SU-DHL-6 (cell line): ENCODE data around the gene ZBTB44.
A peak's percentile ranks its signal among the peaks of the same experiment; 100 is the strongest.

ENCODE experiments used
- H2AFZ ChIP-seq: fragments of 200-600 bp; sonication (generic); 2 replicates; pipeline ENCODE4 v1.6.1; 2014; ENCODE audit warnings: low read depth, mild to moderate bottlenecking, moderate library complexity, mixed read lengths, antibody characterized with exemption, low read length; ENCODE audit not compliant: severe bottlenecking
- H3F3A ChIP-seq: fragments of 200-600 bp; shearing (Covaris generic); 2 replicates; pipeline ENCODE4 v1.6.0; 2016; ENCODE audit warnings: antibody characterized with exemption, mild to moderate bottlenecking; ENCODE audit not compliant: insufficient read depth
- H3K27ac ChIP-seq: fragments of 200-600 bp; sonication (generic); 2 replicates; pipeline ENCODE4 v1.5.1; 2016; ENCODE audit warnings: low read depth, mild to moderate bottlenecking, low read length, moderate library complexity, mixed read lengths
- H3K27me3 ChIP-seq: fragments of 200-600 bp; sonication (generic), shearing (Covaris generic); 2 replicates; pipeline ENCODE4 v1.6.0; 2014; ENCODE audit warnings: mild to moderate bottlenecking, low read length
- H3K36me3 ChIP-seq: fragments of 200-600 bp; sonication (generic); 2 replicates; pipeline ENCODE4 v1.6.1; 2014; ENCODE audit warnings: mild to moderate bottlenecking, low read length, mixed read lengths
- H3K4me2 ChIP-seq: fragments of 300-600, 200-600 bp; shearing (Covaris generic), sonication (generic); 2 replicates; pipeline ENCODE4 v1.6.0; 2014; ENCODE audit warnings: low read length, low read depth, mild to moderate bottlenecking; ENCODE audit not compliant: poor library complexity, severe bottlenecking
- H3K4me3 ChIP-seq: fragments of 200-600 bp; sonication (generic); 2 replicates; pipeline ENCODE4 v1.5.1; 2014; ENCODE audit warnings: antibody characterized with exemption, low read length, mild to moderate bottlenecking, mixed read lengths; ENCODE audit not compliant: insufficient read depth, poor library complexity, severe bottlenecking
- H3K79me2 ChIP-seq: fragments of 200-600 bp; sonication (generic); 2 replicates; pipeline ENCODE4 v1.6.1; 2014; ENCODE audit warnings: mild to moderate bottlenecking, low read length, moderate library complexity; ENCODE audit not compliant: insufficient read depth
- H3K9ac ChIP-seq: fragments of 200-600 bp; sonication (generic); 2 replicates; pipeline ENCODE4 v1.7.0; 2014; ENCODE audit warnings: mild to moderate bottlenecking, low read length
- H3K9me2 ChIP-seq: fragments of 200-600 bp; sonication (generic); replicated peaks from 2 replicates; pipeline ENCODE4 v1.6.1; 2014; ENCODE audit warnings: low read length; ENCODE audit not compliant: insufficient read depth
- H3K9me3 ChIP-seq: fragments of 200-600 bp; sonication (generic); 2 replicates; pipeline ENCODE4 v1.6.1; 2014; ENCODE audit warnings: low read length, mixed read lengths; ENCODE audit not compliant: insufficient read depth
- H4K20me1 ChIP-seq: fragments of 200-600 bp; sonication (generic); 2 replicates; pipeline ENCODE4 v1.6.1; 2014; ENCODE audit warnings: low read depth, mild to moderate bottlenecking, antibody characterized with exemption, low read length, moderate library complexity, mixed read lengths
- EZH2phosphoT487 ChIP-seq: fragments of 200-600 bp; sonication (generic), shearing (Covaris generic); conservative IDR thresholded peaks from 2 replicates; pipeline ENCODE4 v1.6.1; 2018; ENCODE audit warnings: mild to moderate bottlenecking, antibody characterized with exemption, low read length, moderate library complexity, mixed read lengths
- TF ChIP-seq, protein P1 (sequence below): fragments of 200-600 bp; sonication (generic); IDR thresholded peaks from one replicate; pipeline ENCODE4 v1.5.1; 2017; ENCODE audit warnings: antibody characterized with exemption, mild to moderate bottlenecking, low read length, moderate library complexity; ENCODE audit not compliant: insufficient read depth, poor library complexity, severe bottlenecking

The ZBTB44 gene

DNA sequence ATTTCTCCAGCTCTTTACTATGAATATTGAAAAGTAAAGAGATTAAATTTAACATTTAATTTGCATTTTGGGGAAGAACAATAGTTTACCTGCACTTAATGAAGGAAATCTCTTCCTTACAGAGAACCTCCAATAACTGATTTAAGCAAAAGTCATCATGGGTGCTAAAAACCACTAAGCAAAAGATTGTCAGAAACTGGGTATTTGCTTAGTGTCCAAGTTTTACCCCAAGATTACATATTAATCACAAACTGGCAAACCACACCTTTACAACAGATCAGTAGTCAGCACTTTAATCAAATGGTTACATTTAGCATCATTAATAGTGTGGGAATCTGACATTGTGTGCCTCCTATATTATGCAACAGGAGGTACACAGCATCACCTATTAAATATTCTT is 2.7 kb downstream of the ZBTB44 start:
- TF ChIP-seq, protein P1, sequence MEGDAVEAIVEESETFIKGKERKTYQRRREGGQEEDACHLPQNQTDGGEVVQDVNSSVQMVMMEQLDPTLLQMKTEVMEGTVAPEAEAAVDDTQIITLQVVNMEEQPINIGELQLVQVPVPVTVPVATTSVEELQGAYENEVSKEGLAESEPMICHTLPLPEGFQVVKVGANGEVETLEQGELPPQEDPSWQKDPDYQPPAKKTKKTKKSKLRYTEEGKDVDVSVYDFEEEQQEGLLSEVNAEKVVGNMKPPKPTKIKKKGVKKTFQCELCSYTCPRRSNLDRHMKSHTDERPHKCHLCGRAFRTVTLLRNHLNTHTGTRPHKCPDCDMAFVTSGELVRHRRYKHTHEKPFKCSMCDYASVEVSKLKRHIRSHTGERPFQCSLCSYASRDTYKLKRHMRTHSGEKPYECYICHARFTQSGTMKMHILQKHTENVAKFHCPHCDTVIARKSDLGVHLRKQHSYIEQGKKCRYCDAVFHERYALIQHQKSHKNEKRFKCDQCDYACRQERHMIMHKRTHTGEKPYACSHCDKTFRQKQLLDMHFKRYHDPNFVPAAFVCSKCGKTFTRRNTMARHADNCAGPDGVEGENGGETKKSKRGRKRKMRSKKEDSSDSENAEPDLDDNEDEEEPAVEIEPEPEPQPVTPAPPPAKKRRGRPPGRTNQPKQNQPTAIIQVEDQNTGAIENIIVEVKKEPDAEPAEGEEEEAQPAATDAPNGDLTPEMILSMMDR: no peak
- TF ChIP-seq EZH2phosphoT487: no peak
- Histone ChIP-seq H3K9me3 (no peaks in the 10 kb centered on the region), H3K36me3 (no peaks in the 10 kb centered on the region), H3K9me2 (no peaks in the 10 kb centered on the region), H3F3A (peaks cover 10% of the 10 kb centered on the region; the same call in 1 of the 2 replicates), H3K9ac (no peak overlapping the region), H3K27ac (no peak overlapping the region), H3K27me3 (no peaks in the 10 kb centered on the region), H2AFZ (no peak overlapping the region), H4K20me1 (no peaks in the 10 kb centered on the region), H3K79me2 (peaks cover 35% of the 10 kb centered on the region), H3K4me3 (no peak overlapping the region), H3K4me2 (peak overlapping the region; percentile 72)

DNA sequence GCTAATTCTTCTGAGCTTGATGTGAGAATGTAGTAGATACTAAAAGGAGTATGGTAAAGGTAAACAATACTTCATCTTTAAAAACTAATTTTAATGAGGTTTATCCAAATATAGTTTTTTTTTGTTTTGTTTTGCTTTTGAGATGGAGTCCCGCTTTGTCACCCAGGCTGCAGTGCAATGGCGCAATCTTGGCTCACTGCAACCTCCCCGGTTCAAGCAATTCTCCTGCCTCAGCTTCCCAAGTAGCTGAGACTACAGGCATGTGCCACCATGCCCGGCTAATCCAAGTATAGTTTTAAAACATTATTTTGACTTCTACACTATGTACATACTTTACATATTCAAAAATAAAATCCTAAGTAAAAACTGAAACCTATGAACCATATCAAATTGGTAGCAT is 4.1 kb downstream of the ZBTB44 start:
- no peaks in the 10 kb centered on the region for H3K27me3 ChIP-seq
- no peak overlapping the region for H3K4me3 ChIP-seq
- H3K9me2 ChIP-seq: no peaks in the 10 kb centered on the region
- H3K9ac ChIP-seq: no peak overlapping the region
- H3K79me2 ChIP-seq: peaks cover 35% of the 10 kb centered on the region
- TF ChIP-seq, protein P1: no peak
- TF ChIP-seq EZH2phosphoT487: no peak
- peaks cover 7% of the 10 kb centered on the region; the same call in 1 of the 2 replicates for H3F3A ChIP-seq
- H4K20me1 ChIP-seq: no peaks in the 10 kb centered on the region
- H3K27ac ChIP-seq: no peak overlapping the region
- no peak overlapping the region for H2AFZ ChIP-seq
- no peaks in the 10 kb centered on the region for H3K36me3 ChIP-seq
- no peaks in the 10 kb centered on the region for H3K9me3 ChIP-seq
- H3K4me2 ChIP-seq: no peak overlapping the region

DNA sequence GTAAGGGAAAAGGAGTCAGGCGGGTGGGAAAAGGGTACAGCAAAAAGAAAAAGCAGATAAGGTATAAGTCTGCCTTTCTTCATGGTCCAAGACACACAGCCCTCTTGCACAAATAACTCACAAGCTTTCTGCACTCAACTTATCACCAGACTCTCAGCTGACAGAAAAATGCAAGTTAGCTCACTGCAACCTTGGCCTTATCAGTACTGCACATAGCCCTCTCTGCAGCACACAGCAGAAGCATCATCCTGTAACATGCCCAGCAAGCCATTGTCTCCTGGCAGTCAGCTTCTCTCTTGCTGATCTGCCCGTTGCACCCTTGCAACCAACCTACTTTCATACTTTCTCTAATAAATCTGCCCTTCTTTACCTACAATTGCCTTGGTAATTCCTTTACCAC is 5.8 kb downstream of the ZBTB44 start:
- Histone ChIP-seq H4K20me1 (no peaks in the 10 kb centered on the region), H3K4me3 (no peak overlapping the region), H3F3A (no peaks in the 10 kb centered on the region), H2AFZ (no peak overlapping the region), H3K9me2 (no peaks in the 10 kb centered on the region), H3K27ac (no peak overlapping the region), H3K36me3 (no peaks in the 10 kb centered on the region), H3K9me3 (no peaks in the 10 kb centered on the region), H3K79me2 (peaks cover 35% of the 10 kb centered on the region), H3K4me2 (no peak overlapping the region), H3K27me3 (no peaks in the 10 kb centered on the region), H3K9ac (no peak overlapping the region)
- TF ChIP-seq, protein P1: no peak
- no peak for TF ChIP-seq EZH2phosphoT487
